Cardiac muscle cell (in vitro differentiated cells and primary cell): ENCODE data around the gene HMX1. TPM values are rescaled to one million over a fixed set of nuclear protein-coding genes. Genes with fewer than 3 reads are reported as not detected.

Experiments used
- DNase-seq, 2 donors: peaks; one replicate each; pipeline versions ENCODE4 v3.0.0 to v3.0.0-alpha.2; 2010 to 2017; ENCODE audit warnings: low read depth in 1 of 2, low spot score in 1 of 2
- H3K27ac ChIP-seq: fragments of 200-600 bp; sonication (generic); 2 replicates; pipeline ENCODE4 v1.5.1; 2016
- H3K27me3 ChIP-seq: fragments of 200-600 bp; sonication (generic); 2 replicates; pipeline ENCODE4 v1.6.0; 2016; ENCODE audit warnings: control low read depth
- H3K36me3 ChIP-seq: fragments of 200-600 bp; sonication (generic); 2 replicates; pipeline ENCODE4 v1.5.1; 2016; ENCODE audit warnings: control low read depth
- H3K4me1 ChIP-seq: fragments of 200-600 bp; sonication (generic); 2 replicates; pipeline ENCODE4 v1.8.1; 2017; ENCODE audit warnings: low read depth, mild to moderate bottlenecking, mixed run types
- H3K4me3 ChIP-seq: fragments of 200-600 bp; sonication (generic); 2 replicates; pipeline ENCODE4 v1.5.1; 2016; ENCODE audit warnings: mild to moderate bottlenecking
- H3K9me3 ChIP-seq: fragments of 200-600 bp; sonication (generic); 2 replicates; pipeline ENCODE4 v1.5.1; 2017; ENCODE audit warnings: low read depth, mild to moderate bottlenecking, control low read depth
- polyA plus RNA-seq: library from polyadenylated mRNA; unstranded; fragments of >200 nt; fragmentation: Nextera tagmentation; extraction: Ambion mirVana; gene quantifications from 2 replicates; pipeline ENCODE4 v1.2.1, GENCODE V29; 2016
- total RNA-seq: library from RNA; depleted of rRNA; stranded (reverse); fragments of >200 nt; gene quantifications from 2 replicates; pipeline ENCODE4 v1.2.3, GENCODE V29; 2016
- TF ChIP-seq, protein P1 (sequence below): IDR thresholded peaks from 2 replicates; pipeline ENCODE4 v1.5.1; 2012; ENCODE audit warnings: low read depth, mild to moderate bottlenecking, low read length

Gene HMX1
- total and polyA plus RNA-seq, 2 experiments from 2014 or later: 0.13 TPM; not detected in 1

DNA sequence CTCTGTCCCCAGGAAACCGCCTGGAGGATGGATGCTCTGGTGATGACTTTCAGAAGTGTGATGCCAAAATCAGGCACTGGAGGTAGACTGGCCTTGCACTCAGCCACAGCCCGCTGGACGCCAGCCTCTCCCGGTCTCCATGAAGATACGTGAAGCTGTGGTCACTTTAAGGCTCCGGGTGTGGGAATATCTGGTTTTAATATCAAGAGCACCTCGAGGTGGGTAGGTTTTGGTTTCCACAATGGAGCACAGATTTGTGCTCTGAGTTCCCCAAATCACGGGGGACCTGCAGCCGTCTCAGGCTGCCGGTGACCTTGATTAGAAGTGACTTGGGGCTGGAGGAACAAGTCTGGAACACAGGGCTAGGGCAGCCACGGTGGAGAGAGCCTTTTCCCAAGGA, 6.8 kb upstream of the HMX1 start:
- DNase-seq: no peak
- H3K27me3 ChIP-seq: peaks cover 99% of the 10 kb centered on the region
- H3K27ac ChIP-seq: no peak overlapping the region
- TF ChIP-seq, protein P1, sequence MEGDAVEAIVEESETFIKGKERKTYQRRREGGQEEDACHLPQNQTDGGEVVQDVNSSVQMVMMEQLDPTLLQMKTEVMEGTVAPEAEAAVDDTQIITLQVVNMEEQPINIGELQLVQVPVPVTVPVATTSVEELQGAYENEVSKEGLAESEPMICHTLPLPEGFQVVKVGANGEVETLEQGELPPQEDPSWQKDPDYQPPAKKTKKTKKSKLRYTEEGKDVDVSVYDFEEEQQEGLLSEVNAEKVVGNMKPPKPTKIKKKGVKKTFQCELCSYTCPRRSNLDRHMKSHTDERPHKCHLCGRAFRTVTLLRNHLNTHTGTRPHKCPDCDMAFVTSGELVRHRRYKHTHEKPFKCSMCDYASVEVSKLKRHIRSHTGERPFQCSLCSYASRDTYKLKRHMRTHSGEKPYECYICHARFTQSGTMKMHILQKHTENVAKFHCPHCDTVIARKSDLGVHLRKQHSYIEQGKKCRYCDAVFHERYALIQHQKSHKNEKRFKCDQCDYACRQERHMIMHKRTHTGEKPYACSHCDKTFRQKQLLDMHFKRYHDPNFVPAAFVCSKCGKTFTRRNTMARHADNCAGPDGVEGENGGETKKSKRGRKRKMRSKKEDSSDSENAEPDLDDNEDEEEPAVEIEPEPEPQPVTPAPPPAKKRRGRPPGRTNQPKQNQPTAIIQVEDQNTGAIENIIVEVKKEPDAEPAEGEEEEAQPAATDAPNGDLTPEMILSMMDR: no peak
- H3K36me3 ChIP-seq: no peaks in the 10 kb centered on the region
- no peaks in the 10 kb centered on the region for H3K9me3 ChIP-seq
- no peak overlapping the region for H3K4me3 ChIP-seq
- no peaks in the 10 kb centered on the region for H3K4me1 ChIP-seq

DNA sequence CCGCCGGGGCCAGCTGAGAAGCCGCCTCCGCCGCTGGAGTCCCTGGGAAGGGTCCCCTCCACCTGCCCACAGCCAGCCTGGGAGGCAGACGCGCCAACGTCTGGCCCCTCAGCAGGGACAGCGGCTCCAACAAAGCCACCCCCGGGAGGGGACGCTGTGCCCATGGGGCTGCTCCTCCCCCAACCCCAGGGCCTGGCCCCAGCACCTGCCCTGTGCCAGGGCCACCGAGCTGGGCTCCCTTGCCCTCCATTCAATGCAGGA, 6.1 kb upstream of the HMX1 start:
- no peak for DNase-seq
- no peaks in the 10 kb centered on the region for H3K36me3 ChIP-seq
- peaks cover 100% of the 10 kb centered on the region for H3K27me3 ChIP-seq
- no peaks in the 10 kb centered on the region for H3K9me3 ChIP-seq
- H3K4me1 ChIP-seq: no peaks in the 10 kb centered on the region
- H3K27ac ChIP-seq: no peak overlapping the region
- TF ChIP-seq, protein P1: no peak
- H3K4me3 ChIP-seq: no peak overlapping the region

DNA sequence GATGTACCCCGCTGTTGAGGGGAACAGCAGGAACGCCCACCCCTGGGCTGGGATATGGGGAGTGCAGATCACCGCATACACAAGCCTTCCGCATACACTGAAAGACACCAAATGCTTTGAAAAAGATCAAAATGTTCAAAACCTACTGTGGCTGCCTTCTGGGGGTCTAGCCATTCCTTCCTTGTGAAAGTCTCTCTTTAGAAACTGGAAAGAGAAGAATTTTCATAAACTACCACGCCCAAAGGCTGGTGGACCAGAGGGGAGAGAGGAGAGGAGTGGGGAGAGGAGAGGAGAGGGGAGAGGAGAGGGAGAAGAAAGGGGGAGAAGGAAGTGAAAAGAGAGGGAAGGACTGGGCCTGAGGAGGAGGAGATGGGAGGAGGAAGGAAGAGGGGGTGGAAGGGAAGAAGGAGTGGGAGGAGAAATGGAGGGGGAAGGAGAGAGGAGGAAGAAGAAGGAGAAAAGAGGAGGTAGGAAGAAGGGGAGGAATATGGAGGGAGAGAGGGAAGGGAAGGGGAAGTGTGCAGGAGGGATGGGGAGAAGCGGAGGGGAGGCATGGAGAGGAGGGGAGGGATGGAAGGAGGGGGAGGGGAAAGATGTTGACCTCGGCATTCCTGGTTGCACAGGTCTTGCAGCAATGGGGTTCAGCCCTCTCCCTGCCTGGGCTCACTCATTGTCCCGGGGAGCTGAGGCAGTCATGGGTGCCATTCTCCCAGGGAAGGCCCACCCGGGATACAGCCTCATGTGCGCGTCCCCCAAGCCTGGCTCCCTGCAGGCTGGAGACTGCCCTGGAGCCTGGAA, 5.5 kb upstream of the HMX1 start:
- no peak overlapping the region for H3K4me3 ChIP-seq
- no peak overlapping the region for H3K27ac ChIP-seq
- peaks cover 100% of the 10 kb centered on the region for H3K27me3 ChIP-seq
- DNase-seq: no peak
- H3K36me3 ChIP-seq: no peaks in the 10 kb centered on the region
- H3K4me1 ChIP-seq: no peaks in the 10 kb centered on the region
- TF ChIP-seq, protein P1: no peak
- no peaks in the 10 kb centered on the region for H3K9me3 ChIP-seq

DNA sequence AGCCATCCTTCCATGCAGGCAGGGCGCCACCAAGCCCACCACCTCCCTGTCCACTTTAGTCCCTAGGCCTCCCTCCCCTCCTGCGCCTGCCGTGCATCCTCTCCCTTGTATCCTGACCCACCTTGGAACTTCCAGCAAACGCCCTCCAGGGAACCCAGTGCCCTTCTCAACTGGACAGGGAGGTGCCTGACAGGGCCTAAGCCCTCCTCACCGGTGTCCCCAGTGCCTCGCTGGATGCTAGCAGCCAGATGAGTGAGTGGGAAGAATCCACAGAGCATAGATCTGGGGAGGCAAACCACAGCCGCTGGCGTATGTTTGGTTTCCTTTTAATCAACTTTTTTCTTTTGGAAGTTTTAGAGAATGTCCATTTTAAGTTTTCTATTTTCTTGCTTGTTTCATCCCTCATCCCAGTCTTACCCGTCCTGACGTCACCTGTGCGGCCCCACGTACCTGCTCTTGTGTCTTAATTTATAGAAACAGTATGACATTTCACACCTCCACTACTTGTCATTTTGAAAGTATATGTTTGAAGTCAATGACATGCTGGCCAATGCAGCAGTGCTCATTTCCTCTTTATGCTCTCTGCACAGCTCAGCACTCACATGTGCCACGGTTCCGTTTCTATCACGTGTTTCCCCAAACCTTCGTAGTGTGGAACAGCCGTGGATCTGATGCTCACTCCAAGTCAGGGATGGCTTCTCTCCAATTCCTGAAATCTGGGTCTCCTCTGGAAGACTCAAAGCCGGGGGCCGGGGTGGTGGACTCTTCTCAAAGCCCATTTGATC, 3.4 kb upstream of the HMX1 start:
- DNase-seq: no peak
- Histone ChIP-seq H3K27me3 (peaks cover 100% of the 10 kb centered on the region), H3K9me3 (no peaks in the 10 kb centered on the region), H3K27ac (no peak overlapping the region), H3K4me1 (no peaks in the 10 kb centered on the region), H3K36me3 (no peaks in the 10 kb centered on the region), H3K4me3 (no peak overlapping the region)
- TF ChIP-seq, protein P1: no peak

DNA sequence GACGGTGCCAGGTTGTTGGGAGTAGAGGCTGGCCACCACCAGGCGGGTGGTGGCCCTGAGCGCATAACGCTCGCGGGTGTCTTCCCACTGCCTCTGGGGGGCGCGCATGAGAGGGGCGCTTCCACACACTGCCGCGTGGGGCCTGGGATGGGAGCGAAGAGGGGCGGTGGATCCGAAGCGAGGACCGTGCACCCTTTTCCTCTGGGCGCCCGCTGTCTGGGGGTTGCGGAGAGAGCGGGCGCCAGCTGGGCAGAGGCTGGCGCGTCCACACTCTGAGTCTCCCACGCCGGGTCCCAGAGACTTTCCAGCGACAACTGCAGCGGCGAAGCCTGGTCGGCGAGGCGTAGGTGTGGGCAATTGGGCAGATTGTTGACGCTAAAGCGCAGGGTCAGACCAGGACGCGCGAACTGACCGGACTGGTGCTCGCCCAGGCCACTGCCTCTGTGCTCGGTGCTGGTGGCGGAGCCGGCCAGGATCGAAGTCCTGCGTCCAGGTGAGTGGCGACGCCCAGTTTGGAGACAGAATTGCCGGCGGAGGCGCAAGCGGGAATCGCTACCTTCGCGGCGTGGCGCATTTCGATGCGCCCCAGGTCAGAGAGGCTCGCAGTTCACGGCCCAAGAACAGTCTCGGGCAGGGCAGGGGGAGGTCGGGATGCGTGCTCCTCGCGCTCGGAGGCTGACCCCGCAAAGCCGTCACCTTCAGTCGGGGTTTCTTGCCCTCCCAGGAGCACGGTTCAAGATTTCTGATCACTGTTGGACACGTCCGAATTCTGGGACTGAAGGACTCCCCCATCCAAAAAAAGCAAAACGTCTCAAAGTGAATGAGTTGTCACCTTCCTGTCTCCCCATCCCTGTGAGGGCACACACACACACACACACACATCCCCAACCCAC, 2.6 kb upstream of the HMX1 start:
- H3K36me3 ChIP-seq: no peaks in the 10 kb centered on the region
- H3K4me3 ChIP-seq: no peak overlapping the region
- H3K4me1 ChIP-seq: no peaks in the 10 kb centered on the region
- H3K27ac ChIP-seq: no peak overlapping the region
- no peak for DNase-seq
- H3K9me3 ChIP-seq: no peaks in the 10 kb centered on the region
- peaks cover 100% of the 10 kb centered on the region for H3K27me3 ChIP-seq
- TF ChIP-seq, protein P1: no peak
